Keratinocyte (primary cell): ENCODE results near the gene PTCD2. TPM values are rescaled to one million over a fixed set of nuclear protein-coding genes. Genes with fewer than 3 reads are reported as not detected.
A peak's percentile ranks its signal among the peaks of the same experiment; 100 is the strongest.

Source experiments
- DNase-seq: peaks from one replicate; pipeline ENCODE4 v3.0.0-alpha.2; 2011; ENCODE audit warnings: low read depth, missing footprints, low spot score
- FAIRE-seq: peaks from 2 replicates; lab custom pipeline; 2011; peaks lifted over from hg19 to GRCh38; lab: Jason Lieb, UNC
- H2AFZ ChIP-seq: 2 replicates; pipeline ENCODE4 v1.6.0; 2012; ENCODE audit warnings: low read length, control low read depth, inconsistent platforms; ENCODE audit not compliant: control insufficient read depth
- H3K27ac ChIP-seq: 2 replicates; pipeline ENCODE4 v1.5.1; 2011; ENCODE audit warnings: low read length; ENCODE audit not compliant: control insufficient read depth, insufficient read depth
- H3K27me3 ChIP-seq: 3 replicates; pipeline ENCODE4 v1.6.0; 2011; ENCODE audit warnings: low read length; ENCODE audit not compliant: control insufficient read depth, insufficient read depth; ENCODE audit errors: extremely low read depth
- H3K36me3 ChIP-seq, 2 experiments: 2 replicates in 1 of 2; 3 replicates in 1 of 2; pipeline ENCODE4 v1.5.1; 2011; ENCODE audit warnings: low read length in 2 of 2, mild to moderate bottlenecking in 1 of 2; ENCODE audit not compliant: control insufficient read depth in 2 of 2, insufficient read depth in 2 of 2; ENCODE audit errors: extremely low read depth in 1 of 2
- H3K4me1 ChIP-seq: 3 replicates; pipeline ENCODE4 v1.5.1; 2011; ENCODE audit warnings: low read length; ENCODE audit not compliant: control insufficient read depth, insufficient read depth; ENCODE audit errors: extremely low read depth
- H3K4me2 ChIP-seq: 3 replicates; pipeline ENCODE4 v1.6.0; 2011; ENCODE audit warnings: low read depth, low read length; ENCODE audit not compliant: control insufficient read depth, insufficient read depth; ENCODE audit errors: extremely low read depth
- H3K4me3 ChIP-seq, 3 experiments: fragments of 200-600 bp in 1 of 3; sonication (generic) in 1 of 3; 2 replicates in 2 of 3; 3 replicates in 1 of 3; pipeline ENCODE4 v1.5.1; 2011 to 2016; ENCODE audit warnings: low read length in 3 of 3, mild to moderate bottlenecking in 3 of 3, control low read depth in 2 of 3, inconsistent platforms in 1 of 3, low read depth in 1 of 3, mixed read lengths in 1 of 3, mixed run types in 1 of 3, moderate library complexity in 1 of 3; ENCODE audit not compliant: control insufficient read depth in 2 of 3, insufficient read depth in 2 of 3; ENCODE audit errors: extremely low read depth in 1 of 3
- H3K79me2 ChIP-seq: 2 replicates; pipeline ENCODE4 v1.6.0; 2012; ENCODE audit warnings: low read length; ENCODE audit not compliant: control insufficient read depth, insufficient read depth
- H3K9ac ChIP-seq: 3 replicates; pipeline ENCODE4 v1.6.0; 2011; ENCODE audit warnings: low read length; ENCODE audit not compliant: control insufficient read depth, insufficient read depth; ENCODE audit errors: extremely low read depth
- H3K9me1 ChIP-seq: 3 replicates; pipeline ENCODE4 v1.6.0; 2011; ENCODE audit warnings: low read length; ENCODE audit not compliant: control insufficient read depth, insufficient read depth; ENCODE audit errors: extremely low read depth
- H3K9me3 ChIP-seq: 2 replicates; pipeline ENCODE4 v1.5.1; 2012; ENCODE audit warnings: low read depth, low read length; ENCODE audit not compliant: control insufficient read depth
- H4K20me1 ChIP-seq: 3 replicates; pipeline ENCODE4 v1.6.0; 2011; ENCODE audit warnings: low read length; ENCODE audit not compliant: control insufficient read depth, insufficient read depth; ENCODE audit errors: extremely low read depth
- EZH2 ChIP-seq: IDR thresholded peaks from one replicate; pipeline ENCODE4 v1.6.1; 2012; ENCODE audit warnings: inconsistent platforms, mild to moderate bottlenecking, low read length, moderate library complexity
- dilution Hi-C: fragments of 300-500 bp; cut with MboI; formaldehyde crosslinking; loops from one replicate; pipeline ENCODE4 v1.7.0; 2020; ENCODE audit warnings: low sequenced_read_pairs; ENCODE audit not compliant: extremely low pct_ligation_motif_present
- polyA plus RNA-seq, 5 experiments: library from polyadenylated mRNA; depleted of rRNA in 3 of 5; stranded (reverse) in 3 of 5; stranded (forward) in 1 of 5; unstranded in 1 of 5; fragments of >200 nt; gene quantifications; 1 replicate in 1 of 5; 2 replicates in 3 of 5; 3 replicates in 1 of 5; pipeline versions ENCODE4 v1.2.1 to v1.2.3, GENCODE V29; 2011 to 2012; ENCODE audit warnings: missing spikeins in 2 of 5, low read depth in 1 of 5, low replicate concordance in 1 of 5
- TF ChIP-seq, protein P1 (sequence below), 3 experiments: IDR thresholded peaks in 1 of 3; conservative IDR thresholded peaks in 1 of 3; optimal IDR thresholded peaks in 1 of 3; 2 replicates in 2 of 3; 3 replicates in 1 of 3; pipeline versions ENCODE3 to v1.5.1; 2011; ENCODE audit warnings: low read length in 3 of 3, mild to moderate bottlenecking in 3 of 3, moderate library complexity in 2 of 3, control low read depth in 1 of 3, inconsistent platforms in 1 of 3; ENCODE audit not compliant: insufficient read depth in 2 of 3; ENCODE audit errors: extremely low read depth in 1 of 3

PTCD2 gene
- polyA plus RNA-seq, 1 donor (not counting 4 experiments of a cell fraction or from before 2014, with no cell fraction given): 13.1 TPM

DNA sequence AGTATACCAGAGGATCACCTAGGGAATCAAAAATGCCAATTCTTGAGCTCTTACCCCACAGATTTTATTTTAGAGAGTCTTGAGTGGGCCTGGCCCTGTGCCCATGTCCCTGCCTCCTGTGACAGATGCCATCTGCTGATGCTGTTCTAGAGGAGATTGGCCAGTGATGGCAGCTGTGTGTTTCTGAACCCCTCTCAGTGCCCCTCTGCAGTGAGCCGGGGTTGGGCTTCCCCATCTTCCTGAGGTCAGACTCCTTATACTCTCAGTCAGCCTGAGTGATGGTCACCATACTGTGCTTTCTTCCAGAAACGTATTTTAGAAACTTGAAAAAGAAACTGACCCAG lies 6.1 kb downstream of the PTCD2 start:
- no peaks in the 10 kb centered on the region for H3K9me3 ChIP-seq
- H3K4me2 ChIP-seq: peak overlapping the region; percentile 12
- TF ChIP-seq EZH2: no peak
- TF ChIP-seq, protein P1, sequence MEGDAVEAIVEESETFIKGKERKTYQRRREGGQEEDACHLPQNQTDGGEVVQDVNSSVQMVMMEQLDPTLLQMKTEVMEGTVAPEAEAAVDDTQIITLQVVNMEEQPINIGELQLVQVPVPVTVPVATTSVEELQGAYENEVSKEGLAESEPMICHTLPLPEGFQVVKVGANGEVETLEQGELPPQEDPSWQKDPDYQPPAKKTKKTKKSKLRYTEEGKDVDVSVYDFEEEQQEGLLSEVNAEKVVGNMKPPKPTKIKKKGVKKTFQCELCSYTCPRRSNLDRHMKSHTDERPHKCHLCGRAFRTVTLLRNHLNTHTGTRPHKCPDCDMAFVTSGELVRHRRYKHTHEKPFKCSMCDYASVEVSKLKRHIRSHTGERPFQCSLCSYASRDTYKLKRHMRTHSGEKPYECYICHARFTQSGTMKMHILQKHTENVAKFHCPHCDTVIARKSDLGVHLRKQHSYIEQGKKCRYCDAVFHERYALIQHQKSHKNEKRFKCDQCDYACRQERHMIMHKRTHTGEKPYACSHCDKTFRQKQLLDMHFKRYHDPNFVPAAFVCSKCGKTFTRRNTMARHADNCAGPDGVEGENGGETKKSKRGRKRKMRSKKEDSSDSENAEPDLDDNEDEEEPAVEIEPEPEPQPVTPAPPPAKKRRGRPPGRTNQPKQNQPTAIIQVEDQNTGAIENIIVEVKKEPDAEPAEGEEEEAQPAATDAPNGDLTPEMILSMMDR (optimal IDR thresholded peaks at IDR 0.05 in 1 of 3, IDR thresholded peaks at IDR 0.05 in 1 of 3, conservative IDR thresholded peaks at IDR 0.05 in 1 of 3; ENCODE audit: extremely low read depth in 1 of 3, insufficient read depth in 2 of 3, low read length in 3 of 3): no peak
- H2AFZ ChIP-seq: no peak overlapping the region
- H3K79me2 ChIP-seq: no peaks in the 10 kb centered on the region
- FAIRE-seq: no peak
- no peaks in the 10 kb centered on the region for H4K20me1 ChIP-seq
- H3K4me1 ChIP-seq: peaks cover 34% of the 10 kb centered on the region
- H3K36me3 ChIP-seq: peaks cover 12 to 21% of the 10 kb centered on the region in 2 experiments
- H3K9me1 ChIP-seq: no peaks in the 10 kb centered on the region
- H3K27me3 ChIP-seq: no peaks in the 10 kb centered on the region
- dilution Hi-C loops: no loop called here
- H3K27ac ChIP-seq: peak overlapping the region; percentile 45
- no peak overlapping the region for H3K9ac ChIP-seq
- H3K4me3 ChIP-seq: no peak overlapping the region
- no peak for DNase-seq

DNA sequence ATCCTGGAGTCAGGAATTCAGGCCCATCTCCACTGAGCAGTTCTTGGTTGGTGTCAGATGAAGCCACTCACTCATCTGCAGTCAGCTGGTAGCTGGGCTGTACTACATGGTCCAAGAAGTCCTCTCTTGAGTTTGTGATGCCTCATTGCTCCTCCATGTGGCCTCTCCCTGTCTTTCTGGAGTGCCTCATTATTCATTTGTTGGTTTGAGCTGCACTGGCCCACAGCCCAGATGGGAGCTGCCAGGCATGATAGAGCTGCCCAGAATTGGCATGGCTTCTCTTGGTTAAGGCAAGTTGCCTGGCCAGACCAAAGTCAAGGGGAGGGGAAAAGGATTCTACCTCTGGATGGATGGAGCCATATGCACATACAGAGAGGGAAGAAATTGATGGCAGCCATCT lies 8.0 kb downstream of the PTCD2 start:
- dilution Hi-C loops: no loop called here
- H3K79me2 ChIP-seq: no peaks in the 10 kb centered on the region
- no peaks in the 10 kb centered on the region for H4K20me1 ChIP-seq
- no peak overlapping the region for H3K4me2 ChIP-seq
- no peak overlapping the region for H3K9ac ChIP-seq
- H2AFZ ChIP-seq: no peak overlapping the region
- no peaks in the 10 kb centered on the region for H3K9me1 ChIP-seq
- no peak for DNase-seq
- no peaks in the 10 kb centered on the region for H3K27me3 ChIP-seq
- TF ChIP-seq, protein P1 (optimal IDR thresholded peaks at IDR 0.05 in 1 of 3, IDR thresholded peaks at IDR 0.05 in 1 of 3, conservative IDR thresholded peaks at IDR 0.05 in 1 of 3; ENCODE audit: extremely low read depth in 1 of 3, insufficient read depth in 2 of 3, low read length in 3 of 3): no peak
- no peak for TF ChIP-seq EZH2
- H3K27ac ChIP-seq: no peak overlapping the region
- no peak overlapping the region for H3K4me3 ChIP-seq
- peaks cover 30% of the 10 kb centered on the region for H3K4me1 ChIP-seq
- H3K9me3 ChIP-seq: no peaks in the 10 kb centered on the region
- H3K36me3 ChIP-seq: peaks cover 12 to 23% of the 10 kb centered on the region in 2 experiments
- FAIRE-seq: no peak
